Endothelial cell of umbilical vein (primary cell): Measurements from ENCODE around the gene MRGPRG. TPM values are rescaled to one million over a fixed set of nuclear protein-coding genes. Genes with fewer than 3 reads are reported as not detected.

Experiments
- BruUV-seq: library from RNA; stranded (reverse); fragments of 400-500 nt; replicated peaks from 2 replicates; lab custom pipeline; 2021; lab: Mats Ljungman, UMichigan
- CTCF ChIA-PET: fragments of 300-600, 350-600 bp; sonication (Branson Sonifier 250); formaldehyde crosslinking; loops from one replicate; lab custom pipeline; 2021; ENCODE audit warnings: antibody characterized with exemption, inconsistent platforms; lab: Charles Lee
- POLR2A ChIA-PET: fragments of 300-600, 350-600 bp; sonication (Branson Sonifier 250); formaldehyde crosslinking; loops from one replicate; lab custom pipeline; 2021; ENCODE audit warnings: antibody characterized with exemption, inconsistent platforms; lab: Charles Lee
- DNase-seq: peaks from one replicate; pipeline ENCODE4 v3.0.0-alpha.2; 2011; ENCODE audit warnings: low read depth, low spot score
- FAIRE-seq: peaks from 2 replicates; lab custom pipeline; 2011; peaks lifted over from hg19 to GRCh38; lab: Jason Lieb, UNC
- H2AFZ ChIP-seq: 2 replicates; pipeline ENCODE4 v1.6.0; 2012; ENCODE audit warnings: low read depth, low read length, control low read depth, inconsistent platforms
- H3K27ac ChIP-seq: 2 replicates; pipeline ENCODE4 v1.5.1; 2011; ENCODE audit warnings: low read depth, mild to moderate bottlenecking, control low read depth, low read length, moderate library complexity; ENCODE audit not compliant: insufficient read depth
- H3K27me3 ChIP-seq, 2 experiments: 2 replicates each; pipeline versions ENCODE4 v1.6.0 to v1.6.1; 2011; ENCODE audit warnings: low read length in 2 of 2, mixed read lengths in 1 of 2; ENCODE audit not compliant: control insufficient read depth in 2 of 2, insufficient read depth in 2 of 2
- H3K36me3 ChIP-seq, 2 experiments: 2 replicates in 1 of 2; 3 replicates in 1 of 2; pipeline ENCODE4 v1.5.1; 2011; ENCODE audit warnings: low read length in 2 of 2, mild to moderate bottlenecking in 1 of 2, moderate library complexity in 1 of 2; ENCODE audit not compliant: control insufficient read depth in 2 of 2, insufficient read depth in 2 of 2; ENCODE audit errors: extremely low read depth in 1 of 2
- H3K4me1 ChIP-seq: 3 replicates; pipeline ENCODE4 v1.5.1; 2011; ENCODE audit warnings: mild to moderate bottlenecking, low read length; ENCODE audit not compliant: control insufficient read depth, insufficient read depth; ENCODE audit errors: extremely low read depth
- H3K4me2 ChIP-seq: 2 replicates; pipeline ENCODE4 v1.6.1; 2011; ENCODE audit warnings: low read length, control low read depth, mixed read lengths; ENCODE audit not compliant: insufficient read depth
- H3K4me3 ChIP-seq, 3 experiments: fragments of 200-600 bp in 1 of 3; sonication (generic), shearing (Covaris generic) in 1 of 3; replicated peaks in 1 of 3; 2 replicates each; pipeline ENCODE4 v1.5.1; 2011 to 2016; ENCODE audit warnings: control low read depth in 3 of 3, low read length in 3 of 3, mild to moderate bottlenecking in 2 of 3, inconsistent platforms in 1 of 3, low read depth in 1 of 3, moderate library complexity in 1 of 3; ENCODE audit not compliant: insufficient read depth in 1 of 3
- H3K79me2 ChIP-seq: 2 replicates; pipeline ENCODE4 v1.6.0; 2012; ENCODE audit warnings: low read length, inconsistent platforms; ENCODE audit not compliant: control insufficient read depth, insufficient read depth
- H3K9ac ChIP-seq: replicated peaks from 2 replicates; pipeline ENCODE3; 2011; ENCODE audit warnings: low read length, control low read depth; ENCODE audit not compliant: insufficient read depth; ENCODE audit errors: extremely low read depth
- H3K9me1 ChIP-seq: replicated peaks from 3 replicates; pipeline ENCODE4 v1.6.0; 2011; ENCODE audit warnings: mild to moderate bottlenecking, low read length; ENCODE audit not compliant: control insufficient read depth, insufficient read depth; ENCODE audit errors: extremely low read depth
- H3K9me3 ChIP-seq: replicated peaks from 2 replicates; pipeline ENCODE4 v1.5.1; 2012; ENCODE audit warnings: low read length, inconsistent platforms; ENCODE audit not compliant: control insufficient read depth, insufficient read depth
- H4K20me1 ChIP-seq: replicated peaks from 2 replicates; pipeline ENCODE3; 2011; ENCODE audit warnings: mild to moderate bottlenecking, low read length; ENCODE audit not compliant: control insufficient read depth, insufficient read depth; ENCODE audit errors: extremely low read depth
- EZH2 ChIP-seq: IDR thresholded peaks from 2 replicates; pipeline ENCODE4 v1.6.1; 2012; ENCODE audit warnings: borderline replicate concordance, low read depth, mild to moderate bottlenecking, moderate library complexity, low read length, inconsistent platforms; ENCODE audit not compliant: severe bottlenecking
- FOS ChIP-seq: IDR thresholded peaks from 2 replicates; pipeline ENCODE4 v1.6.1; 2011; ENCODE audit warnings: mild to moderate bottlenecking, low read length, moderate library complexity, borderline replicate concordance; ENCODE audit not compliant: insufficient read depth
- GATA2 ChIP-seq: IDR thresholded peaks from 2 replicates; pipeline ENCODE4 v1.7.0; 2011; ENCODE audit warnings: low read depth, mild to moderate bottlenecking, moderate library complexity, mixed read lengths, low read length; ENCODE audit not compliant: insufficient read length, insufficient read depth
- JUN ChIP-seq: IDR thresholded peaks from 2 replicates; pipeline ENCODE4 v1.6.1; 2011; ENCODE audit warnings: borderline replicate concordance, low read depth; ENCODE audit not compliant: insufficient read length, insufficient read depth
- MYC ChIP-seq: IDR thresholded peaks from one replicate; pipeline ENCODE4 v1.6.1; 2011; ENCODE audit warnings: mild to moderate bottlenecking, low read depth, low read length
- POLR2A ChIP-seq: IDR thresholded peaks from 2 replicates; pipeline ENCODE4 v1.6.1; 2012; ENCODE audit warnings: low read depth, mild to moderate bottlenecking, control low read depth, low read length
- POLR2AphosphoS5 ChIP-seq: IDR thresholded peaks from 2 replicates; pipeline ENCODE4 v1.6.1; 2012; ENCODE audit warnings: low read depth, mild to moderate bottlenecking, control low read depth, low read length, moderate library complexity; ENCODE audit not compliant: insufficient read depth
- dilution Hi-C: fragments of 300-500 bp; cut with MboI; formaldehyde crosslinking; loops from one replicate; pipeline ENCODE4 v1.15.0; 2019; ENCODE audit warnings: low sequenced_read_pairs; ENCODE audit not compliant: extremely low pct_ligation_motif_present
- intact Hi-C: fragments of 100-400 bp; cut with micrococcal nuclease; formaldehyde crosslinking; loops from one replicate; pipeline ENCODE4 v1.10.0; 2022
- polyA plus RNA-seq, 4 experiments: library from polyadenylated mRNA; depleted of rRNA in 3 of 4; stranded (reverse) in 3 of 4; unstranded in 1 of 4; fragments of >200 nt; gene quantifications; 2 replicates each; pipeline versions ENCODE4 v1.2.1 to v1.2.3, GENCODE V29; 2011 to 2012; ENCODE audit warnings: missing spikeins in 1 of 4
- total RNA-seq: library from RNA; stranded (reverse); gene quantifications from 2 replicates; pipeline ENCODE4 v1.2.3, GENCODE V29; 2021
- TF ChIP-seq, protein P1 (sequence below): IDR thresholded peaks from 2 replicates; pipeline ENCODE4 v1.6.1; 2011; ENCODE audit not compliant: insufficient read depth, insufficient read length
- TF ChIP-seq, protein P2 (sequence below), 2 donors: IDR thresholded peaks; 1 replicate in 1 of 2; 2 replicates in 1 of 2; pipeline ENCODE4 v1.5.1; 2011; ENCODE audit warnings: low read length in 2 of 2, mild to moderate bottlenecking in 2 of 2, moderate library complexity in 2 of 2, control low read depth in 1 of 2, inconsistent platforms in 1 of 2, low read depth in 1 of 2; ENCODE audit not compliant: insufficient read depth in 1 of 2; ENCODE audit errors: extremely low read depth in 1 of 2

The MRGPRG gene
- total and polyA plus RNA-seq, 2 donors (not counting 3 experiments of a cell fraction or from before 2014, with no cell fraction given): not detected

DNA sequence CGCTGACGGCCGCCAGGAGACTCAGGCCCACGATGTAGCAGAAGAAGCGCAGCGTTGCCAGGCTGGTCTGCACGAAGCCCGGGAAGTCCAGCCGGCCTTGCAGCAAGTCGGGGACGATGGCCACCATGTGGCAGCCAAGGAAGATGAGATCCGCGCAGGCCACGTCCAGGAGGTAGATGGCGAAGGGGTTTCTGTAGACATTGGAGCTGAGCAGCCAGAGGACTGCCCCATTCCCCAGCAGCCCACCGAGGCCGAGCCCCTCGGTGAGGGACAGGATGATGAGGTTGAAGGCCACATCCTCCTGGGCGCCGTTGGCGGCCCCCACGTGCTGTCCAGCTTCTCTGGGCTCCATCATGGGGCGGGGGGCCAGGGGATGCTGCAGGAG lies 9.8 kb upstream of the MRGPRG start:
- intact Hi-C loops: no loop called here
- CTCF ChIA-PET: interaction anchor here (1.0 kb wide), 1 partner anchor 181 kb away, joined by 3 read pairs; no protein-coding TSS in a partner anchor
- POLR2A ChIA-PET: no interaction called here

More for the DNA sequence above, 9.8 kb upstream of the MRGPRG start:
- BruUV-seq: no TSS peak
- Histone ChIP-seq H4K20me1 (no peaks in the 10 kb centered on the region), H3K27ac (no peak overlapping the region), H3K9me3 (no peaks in the 10 kb centered on the region), H3K4me1 (no peaks in the 10 kb centered on the region), H2AFZ (no peak overlapping the region), H3K9me1 (no peaks in the 10 kb centered on the region), H3K27me3 (peaks cover 0 to 1% of the 10 kb centered on the region in 2 experiments), H3K4me3 (no peak overlapping the region), H3K36me3 (no peaks in the 10 kb centered on the region), H3K9ac (no peak overlapping the region), H3K4me2 (no peak overlapping the region), H3K79me2 (no peaks in the 10 kb centered on the region)
- no peak for FAIRE-seq
- no peak for DNase-seq
- dilution Hi-C loops: no loop called here
- no peak for TF ChIP-seq EZH2
- TF ChIP-seq FOS: no peak
- no peak for TF ChIP-seq GATA2
- TF ChIP-seq POLR2A: no peak
- TF ChIP-seq MYC: no peak
- TF ChIP-seq JUN: no peak
- no peak for TF ChIP-seq POLR2AphosphoS5
- TF ChIP-seq, protein P1, sequence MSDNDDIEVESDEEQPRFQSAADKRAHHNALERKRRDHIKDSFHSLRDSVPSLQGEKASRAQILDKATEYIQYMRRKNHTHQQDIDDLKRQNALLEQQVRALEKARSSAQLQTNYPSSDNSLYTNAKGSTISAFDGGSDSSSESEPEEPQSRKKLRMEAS: no peak
- TF ChIP-seq, protein P2, sequence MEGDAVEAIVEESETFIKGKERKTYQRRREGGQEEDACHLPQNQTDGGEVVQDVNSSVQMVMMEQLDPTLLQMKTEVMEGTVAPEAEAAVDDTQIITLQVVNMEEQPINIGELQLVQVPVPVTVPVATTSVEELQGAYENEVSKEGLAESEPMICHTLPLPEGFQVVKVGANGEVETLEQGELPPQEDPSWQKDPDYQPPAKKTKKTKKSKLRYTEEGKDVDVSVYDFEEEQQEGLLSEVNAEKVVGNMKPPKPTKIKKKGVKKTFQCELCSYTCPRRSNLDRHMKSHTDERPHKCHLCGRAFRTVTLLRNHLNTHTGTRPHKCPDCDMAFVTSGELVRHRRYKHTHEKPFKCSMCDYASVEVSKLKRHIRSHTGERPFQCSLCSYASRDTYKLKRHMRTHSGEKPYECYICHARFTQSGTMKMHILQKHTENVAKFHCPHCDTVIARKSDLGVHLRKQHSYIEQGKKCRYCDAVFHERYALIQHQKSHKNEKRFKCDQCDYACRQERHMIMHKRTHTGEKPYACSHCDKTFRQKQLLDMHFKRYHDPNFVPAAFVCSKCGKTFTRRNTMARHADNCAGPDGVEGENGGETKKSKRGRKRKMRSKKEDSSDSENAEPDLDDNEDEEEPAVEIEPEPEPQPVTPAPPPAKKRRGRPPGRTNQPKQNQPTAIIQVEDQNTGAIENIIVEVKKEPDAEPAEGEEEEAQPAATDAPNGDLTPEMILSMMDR (IDR thresholded peaks at IDR 0.05; ENCODE audit: extremely low read depth in 1 of 2, insufficient read depth in 1 of 2, low read depth in 1 of 2, low read length in 2 of 2): no peak
